K562 (cell line): ENCODE data around the gene KSR2. TPM values are rescaled to one million over a fixed set of nuclear protein-coding genes. Genes with fewer than 3 reads are reported as not detected.

ENCODE experiments used
- ATAC-seq: fragments of 200-7000 bp; cut with Tn5 transposase; 3 replicates; pipeline ENCODE4 v1.9.1; 2020; ENCODE audit warnings: moderate library complexity
- BruUV-seq: library from RNA; stranded (reverse); fragments of 400-500 nt; replicated peaks from 2 replicates; lab custom pipeline; 2021; lab: Mats Ljungman, UMichigan
- CTCF ChIA-PET: fragments of 300-600 bp; formaldehyde crosslinking; extraction: SDS; loops from one replicate; lab custom pipeline; 2021; ENCODE audit warnings: low intra/inter-chr PET ratio; lab: Yijun Ruan, JAX
- POLR2A ChIA-PET: fragments of 300-600, 350-650 bp; sonication (Branson Sonifier 250); formaldehyde crosslinking; extraction: SDS; loops from one replicate; lab custom pipeline; 2021; ENCODE audit warnings: antibody characterized with exemption, inconsistent platforms; lab: Yijun Ruan, JAX
- DNase-seq, 4 experiments: peaks; one replicate each; pipeline versions ENCODE4 v3.0.0 to v3.0.0-alpha.2; 2011 to 2018; ENCODE audit warnings: low spot score in 3 of 4, mixed read lengths in 3 of 4; ENCODE audit errors: extremely low read depth in 1 of 4
- FAIRE-seq: peaks from 2 replicates; lab custom pipeline; 2011; peaks lifted over from hg19 to GRCh38; lab: Jason Lieb, UNC
- H2AFZ ChIP-seq: 2 replicates; pipeline ENCODE4 v1.6.0; 2011; ENCODE audit warnings: low read depth, low read length, control low read depth, inconsistent platforms
- H3K27ac ChIP-seq: fragments of 200-600 bp; 3 replicates; pipeline ENCODE4 v1.8.0; 2011; ENCODE audit warnings: low read depth, mild to moderate bottlenecking, control low read depth, inconsistent platforms, low read length, moderate library complexity, mixed read lengths; ENCODE audit errors: extremely low read depth
- H3K27me3 ChIP-seq, 2 experiments: fragments of 300-600 bp in 1 of 2; 2 replicates in 1 of 2; 3 replicates in 1 of 2; pipeline versions ENCODE4 v1.6.0 to v1.8.0; 2011; ENCODE audit warnings: inconsistent platforms in 2 of 2, low read length in 2 of 2, mild to moderate bottlenecking in 1 of 2, mixed read lengths in 1 of 2, moderate library complexity in 1 of 2; ENCODE audit not compliant: control insufficient read depth in 2 of 2, insufficient read depth in 2 of 2
- H3K36me3 ChIP-seq: fragments of 300-600 bp; 3 replicates; pipeline ENCODE4 v1.8.0; 2011; ENCODE audit warnings: mild to moderate bottlenecking, low read length, inconsistent platforms; ENCODE audit not compliant: control insufficient read depth, insufficient read depth
- H3K4me1 ChIP-seq, 2 experiments: fragments of 200-600 bp in 1 of 2; replicated peaks in 1 of 2; 2 replicates in 1 of 2; 3 replicates in 1 of 2; pipeline versions ENCODE4 v1.5.1 to v1.8.0; 2011; ENCODE audit warnings: inconsistent platforms in 2 of 2, low read length in 2 of 2, mild to moderate bottlenecking in 1 of 2, mixed read lengths in 1 of 2, moderate library complexity in 1 of 2; ENCODE audit not compliant: control insufficient read depth in 2 of 2, insufficient read depth in 2 of 2
- H3K4me2 ChIP-seq: 2 replicates; pipeline ENCODE4 v1.6.1; 2011; ENCODE audit warnings: low read length, control low read depth, inconsistent platforms, mixed read lengths; ENCODE audit not compliant: insufficient read depth
- H3K4me3 ChIP-seq: fragments of 200-600 bp; sonication (generic), shearing (Covaris generic); 2 replicates; pipeline ENCODE4 v1.5.1; 2016; ENCODE audit warnings: control low read depth, inconsistent platforms
- H3K79me2 ChIP-seq: fragments of 200-600 bp; 3 replicates; pipeline ENCODE4 v1.8.0; 2011; ENCODE audit warnings: low read length, inconsistent platforms; ENCODE audit not compliant: control insufficient read depth, insufficient read depth
- H3K9ac ChIP-seq, 2 experiments: 2 replicates each; pipeline versions ENCODE4 v1.6.0 to v1.6.1; 2011; ENCODE audit warnings: low read depth in 2 of 2, low read length in 2 of 2, control low read depth in 1 of 2, inconsistent platforms in 1 of 2, mild to moderate bottlenecking in 1 of 2, mixed read lengths in 1 of 2; ENCODE audit not compliant: insufficient read depth in 1 of 2
- H3K9me1 ChIP-seq: one replicate; pipeline ENCODE4 v1.6.0; 2011; ENCODE audit warnings: inconsistent platforms, mild to moderate bottlenecking, low read length, moderate library complexity; ENCODE audit not compliant: control insufficient read depth, insufficient read depth
- H3K9me3 ChIP-seq: replicated peaks from 2 replicates; pipeline ENCODE4 v1.5.1; 2011; ENCODE audit warnings: low read depth, low read length, inconsistent platforms; ENCODE audit not compliant: control insufficient read depth, insufficient read depth
- H4K20me1 ChIP-seq: replicated peaks from 2 replicates; pipeline ENCODE4 v1.6.1; 2011; ENCODE audit warnings: low read length, inconsistent platforms, mixed read lengths; ENCODE audit not compliant: control insufficient read depth, insufficient read depth
- GABPA ChIP-seq: fragments of 200-800 bp; sonication (Bioruptor generic); conservative IDR thresholded peaks from 2 replicates; pipeline ENCODE4 v1.6.1; 2016; ENCODE audit warnings: low read depth, missing genetic modification characterization, missing compliant biosample characterization
- HDAC6 ChIP-seq: IDR thresholded peaks from 2 replicates; pipeline ENCODE4 v1.6.1; 2012; ENCODE audit warnings: low read depth, mild to moderate bottlenecking, control low read depth, inconsistent platforms, low read length, moderate library complexity
- MAFK ChIP-seq: IDR thresholded peaks from 2 replicates; pipeline ENCODE4 v1.6.1; 2011; ENCODE audit warnings: low read length, improper control_type of control experiment
- MTA1 ChIP-seq: fragments of 450-650 bp; IDR thresholded peaks from 2 replicates; pipeline ENCODE4 v1.6.1; 2017; ENCODE audit warnings: borderline replicate concordance
- SP1 ChIP-seq: sonication (generic); formaldehyde crosslinking; IDR thresholded peaks from 2 replicates; pipeline ENCODE4 v1.8.1; 2022; ENCODE audit warnings: mild to moderate bottlenecking, missing genetic modification reagents
- ZNF347 ChIP-seq: fragments of 450-650 bp; formaldehyde crosslinking; IDR thresholded peaks from 2 replicates; pipeline ENCODE4 v1.4.0; 2020; ENCODE audit warnings: low read depth, mild to moderate bottlenecking, moderate library complexity
- ZNF507 ChIP-seq: conservative IDR thresholded peaks from 2 replicates; pipeline ENCODE4 v1.6.1; 2017; ENCODE audit warnings: missing genetic modification characterization, missing compliant biosample characterization
- ZNF707 ChIP-seq: fragments of 250-450 bp; sonication (Bioruptor Pico); conservative IDR thresholded peaks from 2 replicates; pipeline ENCODE4 v1.8.0; 2022; ENCODE audit warnings: inconsistent platforms, mild to moderate bottlenecking, moderate library complexity
- ZNF764 ChIP-seq: fragments of 250-450 bp; sonication (Bioruptor Pico); IDR thresholded peaks from 2 replicates; pipeline ENCODE4 v1.4.0; 2020; ENCODE audit warnings: low read depth, mild to moderate bottlenecking, moderate library complexity
- WGBS: fragments of 100-300 bp; shearing (Covaris generic); methylation state at CpG from one replicate; pipeline ENCODE4 v1.1.6; 2016; ENCODE audit warnings: low coverage, mixed read lengths; ENCODE audit not compliant: insufficient coverage; ENCODE audit errors: missing lambda C conversion rate; 5-methylcytosine and 5-hydroxymethylcytosine counted together
- in situ Hi-C: fragments of 300-500 bp; cut with MboI; formaldehyde crosslinking; loops from 4 replicates; pipeline ENCODE4 v1.15.0; 2018; ENCODE audit warnings: inconsistent platforms, mixed read lengths
- intact Hi-C: fragments of 100-400 bp; cut with micrococcal nuclease; formaldehyde crosslinking; loops from 2 replicates; pipeline ENCODE4 v1.14.2; 2022
- polyA plus RNA-seq, 8 experiments: library from polyadenylated mRNA; depleted of rRNA in 4 of 8; stranded (reverse) in 5 of 8; unstranded in 3 of 8; fragments of >200 nt; fragmentation: Nextera tagmentation in 2 of 8; fragmentation: Illumina TruSeq in 1 of 8; extraction: Ambion mirVana in 2 of 8; extraction: Trizol in 1 of 8; gene quantifications; 2 replicates each; pipeline versions ENCODE4 v1.2.1 to v1.2.3, GENCODE V29; 2011 to 2014; ENCODE audit warnings: inconsistent platforms in 1 of 8, missing spikeins in 1 of 8
- total RNA-seq, 7 experiments: library from RNA; depleted of rRNA in 6 of 7; stranded (reverse); fragments of >200 nt in 6 of 7; fragmentation: Illumina TruSeq in 2 of 7; extraction: Trizol in 2 of 7; gene quantifications; 2 replicates each; pipeline versions ENCODE4 v1.2.1 to v1.2.3, GENCODE V29; 2011 to 2021; ENCODE audit warnings: low replicate concordance in 1 of 7

Gene KSR2
- total and polyA plus RNA-seq, 9 of the 15 experiments (the other 6 are each of a cell fraction or from before 2014, with no cell fraction given), result not detected

DNA sequence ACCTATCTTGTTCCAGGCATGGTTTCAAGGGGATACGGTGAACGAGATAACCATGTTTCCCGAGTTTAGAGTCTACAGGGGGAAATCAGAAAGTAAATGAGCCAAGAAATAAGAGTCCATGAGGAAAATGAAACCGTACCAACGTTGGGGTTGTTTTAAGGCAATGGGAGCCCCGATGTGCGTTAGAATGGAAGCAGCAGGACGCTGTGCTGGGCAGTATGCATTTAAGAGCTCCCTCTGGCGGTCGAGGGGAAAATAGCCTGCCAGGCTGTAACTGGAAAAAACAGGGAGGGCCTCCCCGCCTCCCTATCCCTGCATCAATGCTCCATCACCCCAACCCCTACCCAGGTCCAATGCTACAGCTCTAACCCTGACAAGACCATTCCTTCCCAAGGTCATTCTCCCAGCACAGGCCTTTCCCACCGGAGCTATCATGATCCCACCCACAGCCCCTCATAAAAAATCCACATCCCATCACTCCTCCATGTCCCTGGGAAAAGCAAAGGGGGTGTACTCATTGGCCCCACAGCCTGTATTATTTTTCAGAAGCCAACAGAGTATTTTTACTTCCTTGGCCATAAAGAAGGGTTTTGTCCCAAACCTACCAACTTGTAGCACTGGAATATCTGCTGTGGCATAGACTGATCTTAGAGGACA lies 381.0 kb downstream of the KSR2 start (continued):
- TF ChIP-seq GABPA (tag), result no peak
- TF ChIP-seq MAFK, result no peak
- no peak for TF ChIP-seq ZNF764
- TF ChIP-seq, all 486 proteins: peak for 6

DNA sequence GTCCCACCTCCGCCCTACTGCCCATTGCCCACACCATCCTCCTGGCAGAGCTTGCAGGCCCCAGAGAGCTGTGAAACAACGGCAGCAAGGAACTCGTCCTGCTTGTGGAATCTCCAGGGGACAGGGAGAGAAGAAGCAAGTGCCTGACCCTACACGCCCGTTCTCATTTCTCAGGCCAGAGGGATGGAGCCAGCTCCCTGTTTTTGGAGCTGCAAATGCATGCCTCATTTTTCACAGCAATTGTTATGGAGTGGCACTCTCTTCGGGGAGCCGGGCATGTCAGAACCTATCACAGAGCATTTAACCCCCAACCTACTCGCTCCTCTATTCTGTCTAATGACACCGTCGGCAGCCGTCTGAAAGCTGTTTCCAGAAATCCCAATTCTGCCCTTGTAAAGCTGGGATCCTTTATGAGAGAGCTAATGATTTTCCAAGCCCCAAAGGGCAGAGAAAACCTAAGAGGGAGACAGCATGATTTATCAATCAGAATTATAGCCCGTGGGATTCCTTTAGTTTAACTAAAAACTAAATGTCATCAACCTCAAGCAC lies 385.0 kb downstream of the KSR2 start:
- intact Hi-C loops, result no loop called here
- no peak overlapping the region for H3K4me2 ChIP-seq
- no peaks in the 10 kb centered on the region for H3K9me3 ChIP-seq
- 0% methylated on average over 12 of the region's 12 CpGs for WGBS
- no peaks in the 10 kb centered on the region for H4K20me1 ChIP-seq
- no peak for ATAC-seq
- ChIA-PET POLR2A (no interaction called here), CTCF (no interaction called here)
- H3K9me1 ChIP-seq, result no peaks in the 10 kb centered on the region
- H3K27me3 ChIP-seq, result no peaks in the 10 kb centered on the region; a peak in 2 of 5 replicates
- no peak for TF ChIP-seq ZNF707 (CRISPR knock-in tag)
- no peak for TF ChIP-seq HDAC6
- TF ChIP-seq SP1 (CRISPR knock-in tag), result no peak
- TF ChIP-seq ZNF347 (CRISPR knock-in tag), result no peak
- no peak for TF ChIP-seq MTA1
- no peak for TF ChIP-seq ZNF507 (tag)
- FAIRE-seq, result no peak
- H3K9ac ChIP-seq, result no peak overlapping the region
- H3K36me3 ChIP-seq, result no peaks in the 10 kb centered on the region
- H3K27ac ChIP-seq, result no peak overlapping the region
- H3K79me2 ChIP-seq, result no peaks in the 10 kb centered on the region
- no peak overlapping the region for H2AFZ ChIP-seq
- H3K4me3 ChIP-seq, result no peak overlapping the region
- H3K4me1 ChIP-seq, result peaks cover 0 to 5% of the 10 kb centered on the region in 2 experiments; a peak in 1 of 5 replicates
- BruUV-seq, result no TSS peak
- DNase-seq, result no peak
- in situ Hi-C loops, result loop anchor here (10.0 kb wide), 1 partner anchor 209 kb away; no protein-coding TSS in a partner anchor
